Transverse colon (tissue), 4 donors: ENCODE results near the gene RAI1.

ENCODE experiments used
- EP300 ChIP-seq: sonication (generic); formaldehyde crosslinking; IDR thresholded peaks from one replicate; pipeline ENCODE4 v1.6.1; 2017; ENCODE audit warnings: antibody characterized with exemption, low read depth
- POLR2A ChIP-seq: fragments of 450-650 bp; IDR thresholded peaks from one replicate; pipeline ENCODE4 v1.6.1; 2016; ENCODE audit warnings: antibody characterized with exemption, mild to moderate bottlenecking, moderate library complexity
- POLR2AphosphoS5 ChIP-seq, 3 donors: sonication (generic); formaldehyde crosslinking; IDR thresholded peaks; one replicate each; pipeline ENCODE4 v1.6.1; 2016; ENCODE audit warnings: antibody characterized with exemption in 3 of 3
- TF ChIP-seq, protein P1 (sequence below), 5 experiments: fragments of 200-600 bp in 3 of 5; fragments of 450-650 bp in 2 of 5; sonication (generic) in 3 of 5; IDR thresholded peaks; 1 replicate in 2 of 5; 2 replicates in 3 of 5; pipeline ENCODE4 v1.5.1; 2016 to 2017; ENCODE audit warnings: antibody characterized with exemption in 5 of 5, inconsistent platforms in 3 of 5, mild to moderate bottlenecking in 2 of 5, moderate library complexity in 1 of 5

DNA sequence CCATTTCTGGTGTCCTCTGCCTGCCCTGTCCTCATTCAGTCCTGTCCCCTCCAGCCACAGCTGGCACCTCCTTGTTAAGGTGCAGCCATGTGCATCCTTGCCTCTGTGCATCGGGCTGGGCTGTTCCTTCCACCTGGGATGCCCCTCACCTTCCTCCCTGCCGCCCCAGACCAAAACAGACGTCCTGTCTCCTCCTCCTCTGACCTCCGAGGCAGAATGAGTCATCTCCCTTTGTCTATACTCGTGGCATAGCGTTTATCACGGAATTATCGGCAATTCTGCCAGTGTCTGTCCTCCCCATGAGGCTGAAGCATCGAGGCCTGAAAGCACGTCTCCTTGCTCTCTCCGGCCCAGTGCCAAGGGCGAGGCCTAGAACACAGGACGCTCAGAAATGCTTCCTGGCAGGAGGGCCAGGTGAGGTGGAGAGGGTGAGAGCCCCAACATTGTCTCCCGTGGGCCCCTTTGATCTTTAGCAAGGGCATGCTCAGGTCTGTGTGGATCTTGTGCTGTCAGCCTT is 4.6 kb downstream of the RAI1 start:
- TF ChIP-seq, protein P1, sequence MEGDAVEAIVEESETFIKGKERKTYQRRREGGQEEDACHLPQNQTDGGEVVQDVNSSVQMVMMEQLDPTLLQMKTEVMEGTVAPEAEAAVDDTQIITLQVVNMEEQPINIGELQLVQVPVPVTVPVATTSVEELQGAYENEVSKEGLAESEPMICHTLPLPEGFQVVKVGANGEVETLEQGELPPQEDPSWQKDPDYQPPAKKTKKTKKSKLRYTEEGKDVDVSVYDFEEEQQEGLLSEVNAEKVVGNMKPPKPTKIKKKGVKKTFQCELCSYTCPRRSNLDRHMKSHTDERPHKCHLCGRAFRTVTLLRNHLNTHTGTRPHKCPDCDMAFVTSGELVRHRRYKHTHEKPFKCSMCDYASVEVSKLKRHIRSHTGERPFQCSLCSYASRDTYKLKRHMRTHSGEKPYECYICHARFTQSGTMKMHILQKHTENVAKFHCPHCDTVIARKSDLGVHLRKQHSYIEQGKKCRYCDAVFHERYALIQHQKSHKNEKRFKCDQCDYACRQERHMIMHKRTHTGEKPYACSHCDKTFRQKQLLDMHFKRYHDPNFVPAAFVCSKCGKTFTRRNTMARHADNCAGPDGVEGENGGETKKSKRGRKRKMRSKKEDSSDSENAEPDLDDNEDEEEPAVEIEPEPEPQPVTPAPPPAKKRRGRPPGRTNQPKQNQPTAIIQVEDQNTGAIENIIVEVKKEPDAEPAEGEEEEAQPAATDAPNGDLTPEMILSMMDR (IDR thresholded peaks at IDR 0.05): no peak
- TF ChIP-seq POLR2AphosphoS5 (IDR thresholded peaks at IDR 0.05) (peak in 2 of 3 donors; percentile 25 to 35), POLR2A (no peak), EP300 (no peak)
